Natural killer cell (primary cell): ENCODE results near the gene HDLBP. TPM values are rescaled to one million over a fixed set of nuclear protein-coding genes. Genes with fewer than 3 reads are reported as not detected.
A peak's percentile ranks its signal among the peaks of the same experiment; 100 is the strongest.

ENCODE experiments used
- ATAC-seq, 3 donors: fragments of 150-1000 bp in 2 of 3; fragments of 200-7000 bp in 1 of 3; cut with Tn5 transposase; 1 replicate in 1 of 3; 2 replicates in 2 of 3; pipeline ENCODE4 v1.10.0; 2021; ENCODE audit warnings: mild to moderate bottlenecking in 2 of 3, moderate library complexity in 2 of 3
- DNase-seq, 2 donors: peaks; one replicate each; pipeline versions ENCODE4 v3.0.0 to v3.0.0-alpha.2; 2013 to 2021; ENCODE audit warnings: mixed read lengths in 1 of 2
- H3K27ac ChIP-seq: one replicate; pipeline ENCODE4 v1.5.1; 2013; ENCODE audit warnings: mild to moderate bottlenecking, low read length
- H3K27me3 ChIP-seq: one replicate; pipeline ENCODE4 v1.6.1; 2013; ENCODE audit warnings: low read length; ENCODE audit not compliant: control insufficient read depth, insufficient read depth
- H3K36me3 ChIP-seq: one replicate; pipeline ENCODE4 v1.6.1; 2013; ENCODE audit warnings: low read length; ENCODE audit not compliant: control insufficient read depth, insufficient read depth
- H3K4me1 ChIP-seq: one replicate; pipeline ENCODE4 v1.6.1; 2013; ENCODE audit warnings: low read length; ENCODE audit not compliant: control insufficient read depth, insufficient read depth
- H3K4me3 ChIP-seq: one replicate; pipeline ENCODE4 v1.5.1; 2013; ENCODE audit warnings: low read length
- H3K9me3 ChIP-seq: one replicate; pipeline ENCODE4 v1.6.1; 2013; ENCODE audit warnings: low read length; ENCODE audit not compliant: control insufficient read depth, insufficient read depth
- H3K27ac Mint-ChIP-seq, 2 donors: one replicate each; pipeline ENCODE4 v1.8.0; 2022; ENCODE audit warnings: mild to moderate bottlenecking in 2 of 2, mixed read lengths in 2 of 2, moderate library complexity in 1 of 2
- H3K27me3 Mint-ChIP-seq, 2 donors: one replicate each; pipeline ENCODE4 v1.8.0; 2022; ENCODE audit warnings: low read depth in 2 of 2, mixed read lengths in 2 of 2
- H3K36me3 Mint-ChIP-seq: one replicate; pipeline ENCODE4 v1.8.0; 2022; ENCODE audit warnings: mixed read lengths
- H3K4me1 Mint-ChIP-seq, 2 donors: one replicate each; pipeline ENCODE4 v1.8.0; 2022; ENCODE audit warnings: mixed read lengths in 2 of 2
- H3K4me3 Mint-ChIP-seq: one replicate; pipeline ENCODE4 v1.8.0; 2022; ENCODE audit warnings: mild to moderate bottlenecking, moderate library complexity, mixed read lengths
- H3K9me3 Mint-ChIP-seq, 2 donors: one replicate each; pipeline ENCODE4 v1.8.0; 2022; ENCODE audit warnings: mixed read lengths in 2 of 2
- CTCF ChIP-seq: fragments of 200-600 bp; IDR thresholded peaks from one replicate; pipeline ENCODE4 v1.8.0; 2022; ENCODE audit warnings: antibody characterized with exemption
- WGBS: methylation state at CpG from one replicate; pipeline ENCODE4 v1.1.7; 2013; ENCODE audit warnings: missing lambda C conversion rate; ENCODE audit not compliant: insufficient coverage; 5-methylcytosine and 5-hydroxymethylcytosine counted together
- intact Hi-C: fragments of 100-400 bp; cut with micrococcal nuclease; formaldehyde crosslinking; loops from one replicate; pipeline ENCODE4 v1.14.2; 2022
- total RNA-seq, 4 donors: library from RNA; stranded (reverse); fragments of 120-200 nt in 1 of 4; gene quantifications; one replicate each; pipeline versions ENCODE4 v1.2.3 to v1.2.4, GENCODE V29; 2013 to 2022

HDLBP gene
- total RNA-seq, 3 donors from 2014 or later (not counting 1 experiment from before 2014, with no cell fraction given) = 170 to 200 (median 177) TPM

GRCh38 chr2:241304039-241304670 lies 11.3 kb downstream of the HDLBP start:
- Mint-ChIP-seq H3K36me3 (no peaks in the 10 kb centered on the region), H3K9me3 (no peaks in the 10 kb centered on the region), H3K27me3 (no peaks in the 10 kb centered on the region), H3K4me1 (peaks cover 48 to 49% of the 10 kb centered on the region in 2 donors), H3K4me3 (peak overlapping the region; percentile 21), H3K27ac (peak overlapping the region; percentile 91 to 93)
- WGBS = 93% methylated on average over 5 of the region's 5 CpGs
- no peaks in the 10 kb centered on the region for H3K27me3 ChIP-seq
- no peaks in the 10 kb centered on the region for H3K9me3 ChIP-seq
- intact Hi-C loops = no loop called here
- TF ChIP-seq CTCF = no peak
- no peak overlapping the region for H3K27ac ChIP-seq
- no peak for ATAC-seq
- H3K36me3 ChIP-seq = no peaks in the 10 kb centered on the region
- no peak for DNase-seq
- no peak overlapping the region for H3K4me3 ChIP-seq
- H3K4me1 ChIP-seq = peaks cover 54% of the 10 kb centered on the region

GRCh38 chr2:241302759-241303651 lies 12.5 kb downstream of the HDLBP start:
- H3K4me3 ChIP-seq = no peak overlapping the region
- no peak overlapping the region for H3K4me3 Mint-ChIP-seq
- WGBS = 80% methylated on average over 13 of the region's 13 CpGs
- intact Hi-C loops = no loop called here
- ATAC-seq (no peak), DNase-seq (no peak)
- H3K9me3 ChIP-seq = no peaks in the 10 kb centered on the region
- H3K27ac Mint-ChIP-seq = peak overlapping the region; percentile 6 to 31
- H3K27me3 Mint-ChIP-seq = no peaks in the 10 kb centered on the region
- H3K4me1 ChIP-seq = peaks cover 52% of the 10 kb centered on the region
- H3K27ac ChIP-seq = no peak overlapping the region
- no peaks in the 10 kb centered on the region for H3K36me3 Mint-ChIP-seq
- H3K27me3 ChIP-seq = no peaks in the 10 kb centered on the region
- H3K9me3 Mint-ChIP-seq = no peaks in the 10 kb centered on the region
- H3K4me1 Mint-ChIP-seq = peaks cover 49 to 53% of the 10 kb centered on the region in 2 donors
- TF ChIP-seq CTCF = no peak
- H3K36me3 ChIP-seq = no peaks in the 10 kb centered on the region

- Histone ChIP-seq H3K9me3 (no peaks in the 10 kb centered on the region), H3K27ac (no peak overlapping the region), H3K4me3 (no peak overlapping the region), H3K27me3 (no peaks in the 10 kb centered on the region), H3K4me1 (peaks cover 52% of the 10 kb centered on the region), H3K36me3 (no peaks in the 10 kb centered on the region)
- Mint-ChIP-seq H3K27ac (peak overlapping the region; percentile 6 to 31), H3K4me3 (no peak overlapping the region), H3K36me3 (no peaks in the 10 kb centered on the region), H3K4me1 (peaks cover 52 to 59% of the 10 kb centered on the region in 2 donors), H3K9me3 (no peaks in the 10 kb centered on the region), H3K27me3 (no peaks in the 10 kb centered on the region)
- no peak for TF ChIP-seq CTCF
- DNase-seq (no peak), ATAC-seq (no peak)
- intact Hi-C loops = no loop called here
- WGBS = 95% methylated on average over 3 of the region's 3 CpGs
Observed at GRCh38 chr2:241302083-241302482, 13.4 kb downstream of the HDLBP start.
